GM12891 (cell line): Measurements from ENCODE around the gene ARMH3.

ENCODE experiments used
- POLR2A ChIP-seq: IDR thresholded peaks from 2 replicates; pipeline ENCODE4 v1.6.1; 2011; ENCODE audit warnings: low read depth, low read length, control low read depth
- SPI1 ChIP-seq: IDR thresholded peaks from 2 replicates; pipeline ENCODE4 v1.6.1; 2011; ENCODE audit warnings: low read depth, low read length, control low read depth

DNA sequence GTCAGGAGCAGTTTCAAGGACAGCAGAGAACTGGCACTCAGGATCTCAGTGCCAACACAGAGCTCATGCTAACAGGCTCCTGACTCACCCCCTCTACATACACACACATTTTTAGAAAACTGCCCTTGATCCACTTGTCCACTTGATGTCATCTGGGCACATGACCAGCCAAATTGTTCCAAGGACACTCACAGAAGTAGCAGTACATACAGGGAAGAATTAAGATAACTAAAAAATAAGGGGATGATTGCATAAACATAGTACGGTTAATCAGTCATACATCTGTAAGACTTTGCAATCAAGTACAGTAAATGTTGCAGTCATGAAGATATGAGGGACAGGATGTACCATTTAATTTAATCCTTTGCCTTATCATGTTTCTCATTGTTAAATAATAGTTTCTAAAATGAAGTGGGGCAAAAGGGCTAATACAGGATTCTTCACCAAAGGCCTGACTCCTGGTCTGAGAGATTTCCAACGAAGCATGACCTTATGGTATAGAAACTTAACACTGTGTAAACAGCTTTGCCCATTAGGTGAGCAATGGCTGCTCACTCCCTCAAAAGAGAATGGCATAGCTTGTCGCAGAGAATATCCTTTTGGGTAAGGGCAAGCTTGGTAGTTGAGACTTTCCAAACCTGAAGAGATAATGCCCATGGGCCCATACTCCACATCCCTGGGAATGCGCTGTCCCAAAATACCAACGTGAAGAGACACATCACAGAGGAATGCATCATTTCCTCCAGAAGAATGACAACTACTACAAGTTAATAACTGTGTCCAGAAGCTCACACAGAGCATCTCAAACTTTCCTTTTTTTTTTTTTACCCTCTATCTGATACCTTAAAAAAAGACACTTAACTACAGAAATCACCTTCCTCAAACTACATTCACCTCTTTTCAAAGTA is 94.1 kb downstream of the ARMH3 start:
- TF ChIP-seq POLR2A: no peak
- TF ChIP-seq SPI1: no peak
